Stimulated activated CD8-positive, alpha-beta memory T cell treated with anti-CD3 and anti-CD28 coated beads, Interleukin-2, amount 100 ng/mL, for 1 hour (primary cell): Measurements from ENCODE around the gene STRADB.
"Not testable (repeated sequence)": the region's sequence is repeated elsewhere in the genome, so short reads cannot be mapped to it uniquely, and the experiment has no call there.

Experiments used
- DNase-seq, 2 donors: peaks; one replicate each; pipeline ENCODE4 v3.0.0-alpha.2; 2020; ENCODE audit warnings: low read depth in 2 of 2

Gene STRADB

DNA sequence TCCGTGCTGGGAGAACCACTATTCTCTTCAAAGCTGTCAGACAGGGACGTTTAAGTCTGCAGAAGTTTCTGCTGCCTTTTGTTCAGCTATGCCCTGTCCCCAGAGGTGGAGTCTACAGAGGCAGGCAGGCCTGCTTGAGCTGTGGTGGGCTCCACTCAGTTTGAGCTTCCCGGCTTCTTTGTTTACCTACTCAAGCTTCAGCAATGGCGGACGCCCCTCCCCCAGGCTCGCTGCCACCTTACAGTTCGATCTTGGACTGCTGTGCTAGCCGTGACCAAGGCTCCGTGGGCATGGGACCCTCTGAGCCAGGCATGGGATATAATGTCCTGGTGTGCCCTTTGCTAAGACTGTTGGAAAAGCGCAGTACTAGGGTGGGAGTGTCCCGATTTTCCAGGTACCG lies 21.2 kb upstream of the STRADB start:
- not testable (repeated sequence) for DNase-seq

- DNase-seq = no peak
Observed at GRCh38 chr2:201430839-201431238, 20.7 kb upstream of the STRADB start.

DNA sequence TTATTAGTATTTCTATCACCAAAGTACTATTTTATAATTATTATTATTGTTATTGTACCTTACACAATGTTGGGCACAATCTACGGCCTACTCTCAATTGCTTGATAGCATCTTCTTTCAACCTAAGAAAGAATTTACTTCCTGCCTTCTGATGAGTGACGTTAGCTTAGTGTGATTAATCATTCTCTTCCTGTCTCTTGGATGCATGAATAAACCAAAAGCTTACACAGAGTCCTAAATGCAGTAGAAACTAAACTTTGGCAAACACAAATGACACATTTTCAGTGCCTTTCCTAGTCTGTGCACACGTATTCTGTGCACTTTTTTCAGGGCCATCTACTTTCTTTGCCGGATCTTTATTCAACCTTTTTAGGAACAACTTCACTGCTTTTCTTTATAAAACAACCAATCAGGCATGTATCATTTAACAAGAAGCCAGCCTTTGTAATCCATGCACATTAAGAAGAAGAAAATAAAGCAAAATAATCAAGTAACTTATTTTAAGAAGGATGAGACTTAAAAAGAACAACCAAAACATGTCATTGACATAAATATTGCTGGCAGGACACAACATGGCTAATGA lies 19.4 kb upstream of the STRADB start:
- DNase-seq = no peak

DNA sequence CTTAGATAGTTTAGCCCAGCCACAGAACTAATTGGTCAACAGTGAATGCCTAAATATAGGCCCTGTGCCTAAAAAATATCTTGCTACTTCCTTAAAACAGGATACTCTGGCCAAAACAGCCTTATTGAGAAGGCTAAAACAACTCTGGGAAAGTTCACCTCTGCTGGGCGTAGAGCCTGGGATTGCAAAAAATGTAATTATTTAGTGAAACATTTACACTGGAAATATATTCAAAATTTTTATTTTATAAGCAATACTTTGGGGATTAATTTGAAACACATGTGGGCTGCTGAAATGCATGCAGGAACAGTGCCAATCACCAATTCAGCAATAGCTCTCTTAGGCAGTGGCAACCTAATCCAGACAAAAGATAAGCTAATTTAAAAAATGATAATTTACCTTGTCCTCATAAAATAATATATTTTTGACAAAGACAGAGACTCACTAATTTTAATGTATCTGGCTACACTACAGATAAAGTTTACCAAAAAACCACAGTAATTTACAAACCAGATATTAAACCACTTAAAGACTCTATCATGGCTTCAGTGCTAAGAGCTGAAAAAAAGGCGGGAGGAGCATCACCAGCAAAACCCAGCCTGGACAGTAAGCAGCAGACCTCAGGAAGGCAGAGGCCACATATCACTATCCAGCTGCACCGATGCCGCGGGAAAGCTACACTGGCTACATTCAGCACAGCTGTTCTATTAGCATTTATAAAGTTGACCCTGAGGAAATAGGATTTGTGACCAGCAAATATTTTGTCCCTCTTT lies 18.7 kb upstream of the STRADB start:
- DNase-seq = no peak

GRCh38 chr2:201433394-201433995 lies 18.0 kb upstream of the STRADB start:
- DNase-seq = no peak

DNA sequence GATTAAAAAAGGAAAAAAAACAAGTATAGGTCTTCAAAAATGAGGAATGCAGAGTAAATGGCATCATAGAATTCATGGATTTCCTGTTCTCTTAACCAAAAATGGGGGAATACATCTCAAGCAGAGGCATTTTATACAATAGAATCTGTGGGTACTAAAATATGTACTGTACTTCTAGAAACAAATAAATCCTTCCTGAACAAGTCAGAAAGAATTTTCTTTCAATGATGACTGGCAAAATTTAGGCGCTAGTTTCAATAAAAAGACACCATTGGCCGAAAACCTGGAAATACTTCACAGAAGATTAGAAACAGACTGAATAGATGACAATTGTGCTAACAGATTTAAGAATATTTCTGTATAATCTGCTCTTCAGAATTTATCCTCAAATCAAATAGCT lies 15.4 kb upstream of the STRADB start:
- DNase-seq = no peak

DNA sequence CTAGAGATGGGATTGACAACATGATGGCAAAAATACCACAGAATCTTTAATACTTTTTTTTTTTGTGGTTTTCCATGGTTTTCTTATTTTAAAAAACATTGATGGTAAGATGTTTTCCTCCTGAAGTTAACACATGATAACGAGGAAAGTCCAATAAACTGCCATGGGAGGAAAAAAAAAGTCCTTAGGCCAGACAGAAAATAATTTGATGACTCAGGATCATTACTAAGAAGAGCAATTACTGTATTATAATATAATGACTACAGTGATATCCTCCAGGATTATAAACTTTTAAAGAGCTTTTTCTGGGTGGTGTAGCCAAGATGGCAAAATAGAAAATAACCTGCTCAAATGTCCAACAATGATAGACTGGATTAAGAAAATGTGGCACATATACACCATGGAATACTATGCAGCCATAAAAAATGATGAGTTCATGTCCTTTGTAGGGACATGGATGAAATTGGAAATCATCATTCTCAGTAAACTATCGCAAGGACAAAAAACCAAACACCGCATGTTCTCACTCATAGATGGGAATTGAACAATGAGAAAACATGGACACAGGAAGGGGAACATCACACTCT lies 12.1 kb upstream of the STRADB start:
- not testable (repeated sequence) for DNase-seq

- no peak for DNase-seq
Observed at GRCh38 chr2:201440182-201440581, 11.4 kb upstream of the STRADB start.

GRCh38 chr2:201441409-201441808 lies 10.1 kb upstream of the STRADB start:
- no peak for DNase-seq

DNA sequence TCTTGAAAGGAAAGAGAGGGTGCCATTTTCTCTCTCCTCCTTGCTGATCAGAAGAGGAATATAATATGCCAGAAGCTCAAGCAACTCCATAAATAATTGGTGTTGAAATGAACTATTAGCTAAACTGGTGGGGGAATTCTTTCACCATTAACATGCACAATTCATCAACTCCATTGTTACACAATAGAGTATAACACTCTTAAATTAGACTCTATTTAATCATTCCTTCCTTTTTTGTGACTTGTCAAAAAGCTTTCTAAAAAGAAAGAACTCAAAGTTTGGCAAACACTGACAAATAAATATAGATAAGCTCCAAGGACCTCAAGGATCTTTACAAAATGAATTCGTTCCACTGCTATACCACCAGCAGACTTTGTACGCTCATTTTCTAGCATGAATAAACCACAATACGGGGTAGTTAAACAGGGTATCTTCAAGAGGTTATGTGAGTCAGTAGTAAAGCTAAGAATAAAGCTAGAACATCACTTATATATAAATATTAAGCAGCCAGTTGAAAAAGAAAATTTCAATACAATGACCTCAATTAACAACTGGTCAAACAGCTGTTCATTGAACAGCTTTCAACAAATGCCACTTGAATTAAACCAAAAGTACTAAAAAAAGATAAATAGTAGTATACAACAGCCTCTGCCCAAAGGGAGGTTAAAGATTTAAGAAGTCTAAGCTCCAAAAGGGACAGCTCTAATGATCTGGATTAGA lies 6.6 kb upstream of the STRADB start:
- no peak for DNase-seq

GRCh38 chr2:201447086-201447485 lies 4.5 kb upstream of the STRADB start:
- DNase-seq = no peak

- no peak for DNase-seq
Observed at GRCh38 chr2:201448061-201448460, 3.5 kb upstream of the STRADB start.

DNA sequence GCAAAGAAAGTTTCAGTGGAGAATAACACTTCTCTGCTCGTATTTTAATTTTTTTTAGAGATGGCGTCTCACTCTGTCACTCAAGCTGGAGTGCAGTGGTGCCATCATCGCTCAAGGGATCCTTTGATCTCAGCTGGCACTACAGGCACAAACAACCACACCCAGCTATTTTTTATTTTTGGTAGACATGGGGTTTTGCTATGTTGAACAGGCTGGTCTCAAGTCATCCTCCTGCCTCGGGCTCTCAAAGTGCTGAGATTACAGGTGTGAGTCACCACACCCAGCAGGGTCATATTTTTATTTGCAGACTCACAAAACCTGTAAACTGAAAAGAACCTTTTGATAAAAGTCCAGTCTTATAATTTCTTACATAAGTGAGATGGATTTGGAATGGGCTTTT lies 2.8 kb upstream of the STRADB start:
- DNase-seq = peak in 1 of 2 donors; percentile 2

DNA sequence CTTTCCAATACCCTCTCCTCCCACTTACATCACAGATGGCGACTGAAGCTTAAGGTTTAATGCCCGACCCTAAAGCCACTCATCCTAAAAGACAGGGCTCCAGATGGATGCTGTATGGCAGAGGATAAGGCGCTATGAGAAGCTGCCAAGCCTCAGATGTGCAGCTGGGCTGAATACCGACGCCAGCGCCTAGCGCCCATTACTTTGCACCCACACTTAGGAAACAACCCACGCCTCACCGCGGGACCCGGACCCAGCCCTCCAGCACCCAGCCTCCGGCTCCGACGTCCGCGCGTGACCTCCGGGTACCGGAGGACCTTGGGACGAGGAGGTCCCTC lies 617 bp upstream of the STRADB start:
- no peak for DNase-seq

GRCh38 chr2:201452058-201452921 lies 750 bp downstream of the STRADB start:
- no peak for DNase-seq

- no peak for DNase-seq
Observed at GRCh38 chr2:201452922-201453643, 1.5 kb downstream of the STRADB start.

GRCh38 chr2:201458381-201458780 lies 6.8 kb downstream of the STRADB start:
- DNase-seq = no peak

- DNase-seq = no peak
Observed at GRCh38 chr2:201460532-201460931, 9.0 kb downstream of the STRADB start.

GRCh38 chr2:201464547-201464946 lies 13.0 kb downstream of the STRADB start:
- no peak for DNase-seq

DNA sequence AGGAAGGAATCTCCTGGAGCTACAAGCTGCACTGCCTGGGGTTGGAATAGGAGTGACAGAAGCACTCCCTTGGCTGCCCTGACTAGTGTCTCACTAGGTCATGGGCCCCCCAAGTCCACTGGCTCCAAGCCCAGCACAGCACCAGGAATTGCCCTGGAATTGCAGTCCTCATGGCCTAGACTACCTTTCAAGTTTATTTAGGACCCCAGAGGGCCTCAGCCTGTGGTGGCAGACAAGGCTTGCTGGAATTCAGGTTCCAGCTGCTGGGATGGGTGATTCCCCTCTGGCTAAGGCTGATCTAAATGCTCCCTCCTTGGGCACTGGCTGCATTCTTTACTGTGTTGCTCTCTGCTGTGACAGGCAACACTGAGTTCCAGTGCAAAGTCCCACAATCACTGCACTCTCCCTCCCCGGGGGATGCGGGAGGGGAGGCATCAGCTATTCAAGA lies 14.0 kb downstream of the STRADB start:
- no peak for DNase-seq
